SKM-1 treated with dmso at 0.1 percent for 144 hours (cell line): Measurements from ENCODE around the gene TRAPPC10.
"Not testable (repeated sequence)": the region's sequence is repeated elsewhere in the genome, so short reads cannot be mapped to it uniquely, and the experiment has no call there.

ENCODE experiments used
- DNase-seq: peaks from one replicate; lab custom pipeline; 2025; ENCODE audit not compliant: unreplicated experiment; lab: John Stamatoyannopoulos, UW

Gene TRAPPC10

GRCh38 chr21:44086636-44087425, 74.7 kb downstream of the TRAPPC10 start:
- DNase-seq, result no peak

- no peak for DNase-seq
Measured at GRCh38 chr21:44087426-44088400, 75.6 kb downstream of the TRAPPC10 start.

- no peak for DNase-seq
Measured at GRCh38 chr21:44088401-44088780, 76.3 kb downstream of the TRAPPC10 start.

- DNase-seq, result no peak
Measured at GRCh38 chr21:44089001-44089911, 77.1 kb downstream of the TRAPPC10 start.

DNA sequence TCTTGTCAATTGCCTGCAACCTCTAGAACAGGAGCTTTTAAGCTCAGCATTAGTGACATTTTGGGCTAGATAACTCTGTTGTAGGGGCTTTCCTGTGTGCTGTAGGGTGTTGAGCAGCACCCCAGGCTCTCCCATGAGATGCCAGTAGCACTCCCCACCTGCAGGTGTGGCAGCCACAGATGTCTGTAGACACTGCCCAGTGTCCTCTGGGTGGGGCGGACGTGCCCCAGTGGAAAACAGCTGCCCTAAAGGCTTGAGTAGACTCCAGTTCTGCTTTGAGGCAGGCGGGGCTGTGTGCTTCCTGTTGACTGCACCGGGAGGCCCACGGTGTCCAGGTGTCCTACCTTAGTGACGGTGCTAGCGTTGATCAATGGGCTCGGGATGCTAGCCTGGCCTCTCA, 78.2 kb downstream of the TRAPPC10 start:
- DNase-seq, result no peak

DNA sequence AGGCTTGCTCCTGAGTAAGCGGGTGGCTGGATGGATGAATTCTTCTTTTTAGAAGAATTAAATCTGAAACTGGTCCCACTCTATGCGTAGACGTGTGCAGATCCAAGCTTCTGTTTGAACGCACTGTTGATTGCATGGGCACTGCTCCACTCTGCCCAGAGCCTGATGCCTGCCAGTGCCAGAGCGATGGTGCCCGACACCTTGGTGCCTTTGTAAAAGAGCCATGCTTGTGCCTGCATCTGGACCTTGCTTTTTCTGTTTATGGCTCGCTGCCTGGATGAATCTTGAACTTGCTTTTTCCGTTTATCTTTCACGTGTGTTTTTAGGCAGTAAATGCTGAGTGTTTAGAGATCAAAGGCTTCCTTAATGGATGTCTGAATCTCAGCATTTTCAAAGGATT, 80.1 kb downstream of the TRAPPC10 start:
- DNase-seq, result no peak

DNA sequence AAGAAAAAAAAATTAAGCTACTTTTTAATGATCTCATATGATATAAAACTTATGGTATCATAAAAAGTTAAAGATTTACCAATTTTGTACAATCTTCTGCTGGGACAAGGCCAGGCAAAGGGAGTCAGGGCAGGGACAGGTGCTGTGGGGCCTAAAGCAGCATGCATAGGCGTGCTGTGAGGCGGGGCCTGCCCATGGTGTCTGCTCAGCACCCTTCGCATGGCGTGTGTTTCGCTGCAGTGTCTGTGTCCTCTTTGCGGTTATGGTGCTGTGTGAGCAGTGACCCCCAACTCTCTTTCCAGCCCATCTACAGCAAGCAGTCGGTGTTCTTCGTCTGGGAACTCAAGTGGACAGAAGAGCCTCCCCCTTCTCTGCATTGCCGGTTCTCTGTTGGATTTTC, 81.7 kb downstream of the TRAPPC10 start:
- DNase-seq, result no peak

- DNase-seq, result no peak
Measured at GRCh38 chr21:44094832-44095231, 82.7 kb downstream of the TRAPPC10 start.

DNA sequence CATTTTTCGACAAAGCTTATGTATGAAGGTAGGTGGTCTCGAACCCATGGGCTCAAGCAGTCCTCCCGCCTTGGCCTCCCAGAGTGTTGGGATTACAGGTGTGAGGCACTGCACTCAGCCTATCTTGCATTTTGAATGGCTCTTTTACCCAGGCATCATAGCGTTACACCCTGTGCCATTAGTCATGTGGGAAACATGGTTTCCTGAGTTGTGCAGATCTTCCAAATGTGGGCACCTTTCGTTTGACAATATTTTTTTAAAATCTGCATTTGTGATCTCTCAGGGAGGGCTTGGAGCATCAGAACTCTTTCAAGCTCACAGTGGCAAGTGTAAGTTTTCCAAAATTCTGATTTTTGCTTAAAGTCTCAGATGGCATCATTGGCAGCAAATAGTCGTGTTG, 86.4 kb downstream of the TRAPPC10 start:
- not testable (repeated sequence) for DNase-seq

DNA sequence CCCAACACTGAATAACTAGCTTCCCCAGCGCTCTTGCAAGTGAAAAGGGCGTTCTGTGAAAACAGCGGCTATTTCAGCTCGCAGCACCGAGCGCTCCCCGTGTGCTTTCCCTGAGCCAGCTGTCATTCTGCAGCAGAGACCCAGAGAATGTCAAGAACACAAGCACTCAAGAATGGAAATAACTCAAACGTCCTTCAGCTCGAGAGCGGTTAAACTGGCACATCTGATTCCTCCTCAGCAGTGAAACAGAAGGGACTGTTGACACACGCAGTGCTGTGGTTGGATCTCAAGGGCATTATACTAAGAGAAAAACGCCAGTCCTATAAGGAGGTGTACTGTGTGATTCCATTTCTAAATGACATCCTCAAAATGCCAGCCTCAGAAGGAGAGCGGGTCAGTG, 86.9 kb downstream of the TRAPPC10 start:
- DNase-seq, result not testable (repeated sequence)

DNA sequence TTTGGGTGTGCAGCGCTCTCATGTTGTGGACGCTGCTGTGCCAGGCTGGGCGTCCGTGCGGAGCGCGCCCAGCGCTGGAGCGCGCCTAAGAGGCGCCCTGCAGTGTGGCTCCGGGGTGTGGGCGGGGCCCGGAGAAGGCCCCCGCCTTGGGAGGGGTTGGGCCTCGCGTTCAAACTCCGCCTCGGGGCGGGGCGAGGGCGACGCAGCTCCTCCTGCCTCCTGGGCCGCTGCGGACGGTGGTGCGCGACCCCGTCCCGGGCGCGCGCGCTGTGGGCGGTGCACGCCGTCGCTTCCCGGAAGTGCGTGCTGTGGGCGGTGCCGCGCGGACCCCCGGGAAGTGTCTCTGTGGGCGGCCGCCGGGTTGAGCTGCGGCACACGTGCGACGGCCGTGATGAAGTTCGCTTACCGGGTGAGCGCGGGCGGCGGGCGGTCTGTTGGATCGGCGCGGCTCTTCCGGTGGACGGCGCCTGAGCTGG, 95.0 kb downstream of the TRAPPC10 start, which contains the start of gene PWP2:
Gene PWP2, plus strand, starts transcription at position 374 of the 476 bp plus-strand sequence. Its CDS starts 18 bp downstream, at position 392.
- not testable (repeated sequence) for DNase-seq

DNA sequence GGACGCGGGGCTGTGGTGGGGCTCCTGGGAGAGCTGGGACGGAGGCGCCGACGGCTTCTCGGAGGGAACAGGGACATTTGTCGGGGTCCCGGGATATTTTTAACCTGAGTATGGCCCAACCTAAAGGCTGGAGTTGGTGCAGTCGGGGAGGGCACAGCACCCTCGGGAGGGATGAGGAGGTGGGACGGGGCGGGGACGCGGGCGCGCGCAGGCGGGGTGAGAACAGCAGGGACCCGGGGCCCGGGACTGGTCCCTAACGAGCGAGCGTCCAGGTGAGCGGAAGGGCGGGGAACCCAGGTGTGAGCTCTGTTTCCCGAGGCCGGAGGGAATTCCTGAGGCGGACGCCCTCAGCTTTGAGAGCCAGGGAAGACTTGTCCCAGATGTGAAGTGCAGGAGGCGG, 95.5 kb downstream of the TRAPPC10 start:
- DNase-seq, result not testable (repeated sequence)

DNA sequence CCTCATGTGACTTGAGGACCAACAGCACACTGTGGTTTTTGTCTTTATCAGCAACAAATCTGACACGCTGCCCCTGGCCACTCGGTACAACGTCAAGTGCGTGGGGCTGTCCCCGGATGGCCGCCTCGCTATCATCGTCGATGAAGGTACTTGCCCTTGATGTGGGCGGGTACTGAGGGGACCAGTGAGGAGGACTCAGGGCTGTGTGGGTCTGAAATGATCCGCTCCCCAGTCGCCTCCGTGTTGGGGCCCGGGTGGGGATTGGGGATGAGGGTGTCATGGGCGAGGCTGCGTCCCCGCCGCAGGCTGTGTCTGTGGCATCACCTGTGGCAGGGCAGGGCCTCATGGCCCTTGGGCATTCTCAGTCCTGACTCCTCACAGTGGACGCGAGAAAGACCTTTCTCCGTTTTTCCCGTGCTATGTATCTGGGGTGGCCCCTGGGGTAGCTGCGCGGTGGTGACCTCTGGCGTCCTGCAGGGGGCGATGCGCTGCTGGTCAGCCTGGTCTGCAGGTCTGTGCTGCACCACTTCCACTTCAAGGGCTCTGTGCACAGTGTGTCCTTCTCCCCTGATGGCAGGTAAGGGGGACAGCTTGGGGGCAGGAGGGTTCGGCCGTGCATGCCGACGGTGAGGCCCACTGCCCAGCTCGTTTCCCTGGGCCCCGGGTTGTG, 101.7 kb downstream of the TRAPPC10 start:
- not testable (repeated sequence) for DNase-seq

DNA sequence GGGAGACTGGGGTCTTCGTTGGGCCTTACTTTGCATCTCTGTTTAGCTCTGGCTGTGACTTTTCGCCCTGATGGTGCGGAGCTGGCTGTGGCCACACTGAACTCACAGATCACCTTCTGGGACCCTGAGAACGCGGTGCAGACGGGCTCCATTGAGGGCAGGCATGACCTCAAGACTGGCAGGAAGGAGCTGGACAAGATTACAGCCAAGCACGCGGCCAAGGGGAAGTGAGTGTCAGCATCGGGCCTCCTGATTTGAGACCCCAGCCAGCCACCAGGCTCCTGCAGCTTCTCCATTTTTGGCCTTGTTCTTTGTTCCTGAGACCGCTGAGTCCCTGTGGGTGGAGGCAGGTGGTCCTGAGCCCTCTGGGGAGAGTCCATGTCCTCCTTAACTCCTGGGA, 110.0 kb downstream of the TRAPPC10 start:
- not testable (repeated sequence) for DNase-seq

GRCh38 chr21:44127827-44128226, 115.7 kb downstream of the TRAPPC10 start:
- not testable (repeated sequence) for DNase-seq

DNA sequence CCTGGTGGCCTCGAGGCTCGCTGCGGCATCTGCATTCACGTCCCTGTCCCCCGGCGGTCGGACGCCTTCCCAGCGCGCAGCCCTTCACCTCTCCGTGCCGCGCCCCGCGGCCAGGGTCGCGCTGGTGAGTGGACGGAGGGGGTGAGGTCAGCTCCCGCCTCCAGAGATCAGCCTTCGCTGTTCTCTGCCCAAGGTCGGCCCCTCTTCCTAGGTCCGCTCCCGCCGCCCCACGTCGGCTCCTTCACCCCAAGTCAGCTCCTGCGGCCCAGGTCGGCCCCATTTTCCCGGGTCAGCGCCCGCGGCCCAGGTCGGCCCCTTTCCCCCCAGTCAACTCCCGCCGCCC, 121.6 kb downstream of the TRAPPC10 start:
- DNase-seq, result not testable (repeated sequence)

- not testable (repeated sequence) for DNase-seq
Measured at GRCh38 chr21:44134732-44135131, 122.6 kb downstream of the TRAPPC10 start.

- DNase-seq, result not testable (repeated sequence)
Measured at GRCh38 chr21:44138039-44138438, 125.9 kb downstream of the TRAPPC10 start.

DNA sequence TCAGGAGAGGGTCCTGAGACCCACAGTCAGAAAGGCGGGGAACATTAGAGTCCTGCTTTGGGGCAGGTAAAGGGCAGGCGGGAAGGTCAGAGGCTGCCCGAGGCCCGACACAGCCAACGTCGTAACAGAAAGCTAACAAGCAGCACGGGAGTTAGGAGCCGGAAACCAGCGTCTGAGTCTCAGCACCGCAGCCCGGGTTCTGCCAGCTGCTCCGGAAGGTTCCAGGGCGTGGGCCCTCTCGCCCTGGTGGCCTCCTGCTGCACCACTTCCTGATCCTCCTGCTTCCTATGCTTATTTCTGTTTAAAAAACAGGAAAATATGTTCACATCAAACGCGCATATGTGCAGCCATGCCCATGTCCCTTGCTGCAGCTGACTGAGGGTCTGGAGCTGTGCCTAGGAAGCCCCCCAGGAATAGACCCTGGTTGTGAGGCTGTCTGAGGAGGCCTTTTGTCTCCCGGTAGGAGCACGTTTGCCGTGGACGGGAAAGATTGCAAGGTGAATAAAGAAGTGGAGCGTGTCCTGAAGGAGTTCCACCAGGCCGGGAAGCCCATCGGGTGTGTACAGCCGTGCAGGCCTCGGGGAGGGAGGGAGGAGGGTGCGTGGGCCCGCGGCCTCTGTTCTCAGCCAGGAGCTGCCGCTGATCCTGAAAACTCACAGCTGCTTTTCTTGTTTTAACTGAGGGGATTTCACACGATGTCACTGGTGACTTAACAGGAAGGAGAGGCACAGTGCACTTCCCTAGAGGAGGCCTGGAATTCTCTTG, 127.9 kb downstream of the TRAPPC10 start:
- not testable (repeated sequence) for DNase-seq
